Mucosa of descending colon (tissue), 3 donors: ENCODE measurements around the gene CYREN. TPM values are rescaled to one million over a fixed set of nuclear protein-coding genes. Genes with fewer than 3 reads are reported as not detected.

Source experiments
- ATAC-seq: fragments of 200-7000 bp; cut with Tn5 transposase; one replicate; pipeline ENCODE4 v1.9.1; 2020; ENCODE audit warnings: mild to moderate bottlenecking, moderate library complexity
- DNase-seq, 3 donors: peaks; one replicate each; pipeline ENCODE4 v3.0.0-alpha.2; 2020
- H3K36me3 ChIP-seq: fragments of 200-600 bp; one replicate; pipeline ENCODE4 v1.8.0; 2021; ENCODE audit warnings: low read depth, mild to moderate bottlenecking
- H3K4me1 ChIP-seq: fragments of 200-600 bp; one replicate; pipeline ENCODE4 v1.8.0; 2021; ENCODE audit warnings: low read depth, mild to moderate bottlenecking
- H3K4me3 ChIP-seq: fragments of 200-600 bp; one replicate; pipeline ENCODE4 v1.8.0; 2021; ENCODE audit warnings: mild to moderate bottlenecking
- H3K9me3 ChIP-seq: fragments of 200-600 bp; one replicate; pipeline ENCODE4 v1.8.0; 2021; ENCODE audit warnings: mild to moderate bottlenecking
- intact Hi-C, 2 donors: fragments of 100-400 bp; cut with DNase I in 1 of 2; cut with micrococcal nuclease in 1 of 2; formaldehyde crosslinking; loops; one replicate each; pipeline versions ENCODE4 v1.11.0 to v1.11.1; 2022; cut with DNase I, micrococcal nuclease
- total RNA-seq, 3 donors: library from RNA; stranded (reverse); fragmentation: NEBNext Ultra II Directional in 2 of 3; extraction: Animal tissue kit (Norgen Biotek cat#: 25700) in 2 of 3; gene quantifications; one replicate each; pipeline versions ENCODE4 v1.2.1 to v1.2.4, GENCODE V29; 2021 to 2023
- TF ChIP-seq, protein P1 (sequence below): fragments of 200-600 bp; IDR thresholded peaks from one replicate; pipeline ENCODE4 v1.8.0; 2022; ENCODE audit warnings: antibody characterized with exemption, mild to moderate bottlenecking
- donor health status: DM: no; HTN: no; CAD: no; lungs with moderate emphysema.
- donor health status: DM: no; HTN: no; CAD: no.
- donor health status: DM: no; HTN: yes; CAD: no.

Gene CYREN
- total RNA-seq, 3 donors from 2014 or later = 34.4 to 42.0 (median 41.2) TPM

DNA sequence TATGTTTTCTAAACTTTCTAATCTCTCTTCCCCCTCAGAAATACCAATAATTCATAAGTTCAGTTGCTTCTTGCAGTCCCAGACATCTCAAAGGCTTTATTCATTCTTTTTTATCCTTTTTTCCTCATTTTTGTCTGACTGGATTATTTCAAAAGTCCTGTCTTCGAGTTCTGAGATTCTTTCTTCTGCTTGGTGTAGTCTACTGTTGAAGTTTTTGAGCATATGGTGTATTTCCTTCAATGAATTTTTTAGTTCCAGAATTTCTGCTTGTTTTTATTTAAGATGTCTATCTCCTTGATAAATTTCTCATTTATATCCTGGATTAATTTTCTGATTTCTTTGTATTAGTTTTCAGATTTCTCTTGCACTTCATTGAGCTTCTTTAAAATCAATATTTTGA is 14.2 kb downstream of the CYREN start:
- intact Hi-C loops = no loop called here
- no peaks in the 10 kb centered on the region for H3K4me1 ChIP-seq
- TF ChIP-seq, protein P1, sequence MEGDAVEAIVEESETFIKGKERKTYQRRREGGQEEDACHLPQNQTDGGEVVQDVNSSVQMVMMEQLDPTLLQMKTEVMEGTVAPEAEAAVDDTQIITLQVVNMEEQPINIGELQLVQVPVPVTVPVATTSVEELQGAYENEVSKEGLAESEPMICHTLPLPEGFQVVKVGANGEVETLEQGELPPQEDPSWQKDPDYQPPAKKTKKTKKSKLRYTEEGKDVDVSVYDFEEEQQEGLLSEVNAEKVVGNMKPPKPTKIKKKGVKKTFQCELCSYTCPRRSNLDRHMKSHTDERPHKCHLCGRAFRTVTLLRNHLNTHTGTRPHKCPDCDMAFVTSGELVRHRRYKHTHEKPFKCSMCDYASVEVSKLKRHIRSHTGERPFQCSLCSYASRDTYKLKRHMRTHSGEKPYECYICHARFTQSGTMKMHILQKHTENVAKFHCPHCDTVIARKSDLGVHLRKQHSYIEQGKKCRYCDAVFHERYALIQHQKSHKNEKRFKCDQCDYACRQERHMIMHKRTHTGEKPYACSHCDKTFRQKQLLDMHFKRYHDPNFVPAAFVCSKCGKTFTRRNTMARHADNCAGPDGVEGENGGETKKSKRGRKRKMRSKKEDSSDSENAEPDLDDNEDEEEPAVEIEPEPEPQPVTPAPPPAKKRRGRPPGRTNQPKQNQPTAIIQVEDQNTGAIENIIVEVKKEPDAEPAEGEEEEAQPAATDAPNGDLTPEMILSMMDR = no peak
- no peak for DNase-seq
- no peak for ATAC-seq
- no peak overlapping the region for H3K4me3 ChIP-seq
- peaks cover 15% of the 10 kb centered on the region for H3K9me3 ChIP-seq
- no peaks in the 10 kb centered on the region for H3K36me3 ChIP-seq

DNA sequence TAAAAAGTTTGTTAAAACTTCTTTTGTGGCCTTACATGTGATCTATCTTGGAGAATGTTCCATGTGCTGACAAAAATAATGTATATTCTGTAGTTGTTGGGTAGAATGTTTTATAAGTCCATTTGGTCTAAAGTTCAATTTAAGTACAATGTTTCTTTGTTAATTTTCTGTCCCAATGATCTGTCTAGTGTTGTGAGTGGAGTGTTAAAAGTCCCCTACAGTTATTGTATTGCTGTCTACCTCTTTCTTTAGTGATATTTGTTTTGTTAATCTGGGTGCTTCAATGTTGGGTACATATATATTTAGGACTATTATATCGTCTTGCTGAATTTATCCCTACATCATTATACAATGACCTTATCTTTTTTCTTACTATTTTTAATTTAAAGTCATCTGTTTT is 15.8 kb downstream of the CYREN start:
- peaks cover 15% of the 10 kb centered on the region for H3K9me3 ChIP-seq
- H3K36me3 ChIP-seq = no peaks in the 10 kb centered on the region
- no peaks in the 10 kb centered on the region for H3K4me1 ChIP-seq
- no peak for ATAC-seq
- TF ChIP-seq, protein P1 = no peak
- intact Hi-C loops = no loop called here
- DNase-seq = no peak
- no peak overlapping the region for H3K4me3 ChIP-seq

DNA sequence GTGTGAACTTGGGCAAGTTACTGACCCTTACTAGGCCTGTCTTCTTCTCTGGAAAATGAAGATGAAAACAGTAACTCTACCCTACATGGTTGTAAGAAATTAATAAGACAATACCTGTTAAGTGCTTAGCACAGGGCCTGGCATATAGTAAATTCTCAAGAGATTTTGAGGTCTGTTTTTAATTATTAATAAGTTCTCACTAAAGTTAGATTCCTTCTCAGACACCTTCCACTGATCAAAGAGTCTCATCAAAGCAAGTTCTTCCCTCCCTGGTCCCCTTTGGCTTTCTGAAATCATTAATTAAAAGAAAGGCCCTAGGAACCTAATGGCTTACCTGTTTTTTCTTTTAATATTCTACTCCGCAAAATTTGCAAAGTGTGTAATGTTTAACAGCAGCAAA is 18.1 kb downstream of the CYREN start:
- intact Hi-C loops = no loop called here
- H3K36me3 ChIP-seq = no peaks in the 10 kb centered on the region
- DNase-seq (no peak), ATAC-seq (no peak)
- TF ChIP-seq, protein P1 = no peak
- peaks cover 15% of the 10 kb centered on the region for H3K9me3 ChIP-seq
- no peak overlapping the region for H3K4me3 ChIP-seq
- no peaks in the 10 kb centered on the region for H3K4me1 ChIP-seq

DNA sequence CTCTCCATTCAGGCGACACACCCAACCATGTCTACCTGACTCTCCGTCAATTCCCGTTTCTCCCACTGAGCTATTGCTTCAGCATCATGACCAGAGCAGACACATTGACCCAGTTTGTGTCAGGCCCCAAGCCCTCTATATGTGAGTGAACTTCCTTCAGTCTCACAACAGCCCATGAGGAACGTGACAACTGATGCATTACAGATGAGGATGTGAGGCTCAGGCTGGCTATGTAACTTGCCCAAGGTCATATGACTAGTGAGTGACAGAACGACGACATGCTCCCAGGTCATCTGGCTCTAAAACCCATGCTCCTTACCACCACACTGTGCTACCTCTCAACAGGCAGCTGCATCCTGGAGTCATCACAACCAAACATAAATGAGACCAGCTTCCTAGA is 19.0 kb downstream of the CYREN start:
- Histone ChIP-seq H3K9me3 (peaks cover 12% of the 10 kb centered on the region), H3K36me3 (no peaks in the 10 kb centered on the region), H3K4me1 (no peaks in the 10 kb centered on the region), H3K4me3 (no peak overlapping the region)
- intact Hi-C loops = no loop called here
- no peak for DNase-seq
- peak; percentile 5 for ATAC-seq
- TF ChIP-seq, protein P1 = no peak

DNA sequence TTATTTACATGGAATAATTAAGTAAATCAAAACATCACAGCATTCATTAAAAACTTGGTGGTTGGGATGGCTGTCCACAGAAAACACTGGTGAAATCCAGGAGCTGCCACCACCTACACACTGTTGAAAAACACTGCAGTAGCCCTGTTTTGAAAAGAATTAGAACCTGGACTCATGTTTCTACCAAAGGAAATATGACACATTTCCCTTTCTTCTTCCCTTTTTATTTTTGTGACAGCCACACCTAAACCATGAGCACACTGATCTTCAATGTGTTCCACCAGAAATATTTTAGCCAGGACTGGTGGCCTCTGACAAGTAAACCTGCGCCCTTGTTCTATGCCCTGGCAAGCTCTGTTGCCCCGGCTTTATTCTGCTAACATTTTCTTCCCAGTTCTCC is 19.4 kb downstream of the CYREN start:
- Histone ChIP-seq H3K4me3 (no peak overlapping the region), H3K4me1 (no peaks in the 10 kb centered on the region), H3K36me3 (no peaks in the 10 kb centered on the region), H3K9me3 (peaks cover 9% of the 10 kb centered on the region)
- DNase-seq = no peak
- TF ChIP-seq, protein P1 = no peak
- no peak for ATAC-seq
- intact Hi-C loops = no loop called here
